Esophagus muscularis mucosa (tissue), 4 donors: Measurements from ENCODE around the gene ALX3. TPM values are rescaled to one million over a fixed set of nuclear protein-coding genes. Genes with fewer than 3 reads are reported as not detected.
A peak's percentile ranks its signal among the peaks of the same experiment; 100 is the strongest.

ENCODE experiments used
- DNase-seq: peaks from one replicate; pipeline ENCODE4 v3.0.0-alpha.2; 2017; ENCODE audit errors: extremely low spot score
- H3K27ac ChIP-seq, 4 donors: fragments of 200-600 bp; sonication (generic); replicated peaks in 1 of 4; 1 replicate in 3 of 4; 2 replicates in 1 of 4; pipeline ENCODE4 v1.5.1; 2016 to 2019; ENCODE audit warnings: mild to moderate bottlenecking in 1 of 4
- H3K27me3 ChIP-seq, 4 donors: fragments of 200-600 bp; sonication (generic); one replicate each; pipeline versions ENCODE4 v1.5.1 to v1.6.0; 2016 to 2019
- H3K36me3 ChIP-seq, 4 donors: fragments of 200-600 bp; sonication (generic); one replicate each; pipeline ENCODE4 v1.5.1; 2016 to 2019
- H3K4me1 ChIP-seq, 4 donors: fragments of 200-600 bp; sonication (generic); one replicate each; pipeline ENCODE4 v1.5.1; 2016 to 2019
- H3K4me3 ChIP-seq, 4 donors: fragments of 200-600 bp; sonication (generic); 1 replicate in 2 of 4; 2 replicates in 2 of 4; pipeline ENCODE4 v1.5.1; 2016 to 2019; ENCODE audit warnings: mild to moderate bottlenecking in 4 of 4, moderate library complexity in 1 of 4
- H3K9me3 ChIP-seq, 4 donors: fragments of 200-600 bp; sonication (generic); 1 replicate in 3 of 4; 2 replicates in 1 of 4; pipeline ENCODE4 v1.5.1; 2016 to 2019
- CTCF ChIP-seq, 3 experiments: fragments of 200-600 bp in 2 of 3; fragments of 450-650 bp in 1 of 3; sonication (generic) in 2 of 3; IDR thresholded peaks; one replicate each; pipeline ENCODE4 v1.5.1; 2017 to 2019; ENCODE audit warnings: antibody characterized with exemption in 3 of 3, mild to moderate bottlenecking in 2 of 3, moderate library complexity in 1 of 3
- EP300 ChIP-seq: sonication (generic); formaldehyde crosslinking; IDR thresholded peaks from one replicate; pipeline ENCODE4 v1.6.1; 2017; ENCODE audit warnings: antibody characterized with exemption
- POLR2A ChIP-seq: fragments of 450-650 bp; IDR thresholded peaks from one replicate; pipeline ENCODE4 v1.6.1; 2017; ENCODE audit warnings: antibody characterized with exemption, moderate library complexity, mild to moderate bottlenecking, low read depth
- POLR2AphosphoS5 ChIP-seq, 2 donors: sonication (generic); formaldehyde crosslinking; IDR thresholded peaks; one replicate each; pipeline ENCODE4 v1.6.1; 2017; ENCODE audit warnings: antibody characterized with exemption in 2 of 2
- WGBS: methylation state at CpG from one replicate; pipeline ENCODE4 v1.1.5; 2018; 5-methylcytosine and 5-hydroxymethylcytosine counted together
- intact Hi-C: fragments of 100-400 bp; cut with DNase I; formaldehyde crosslinking; loops from one replicate; pipeline ENCODE4 v1.15.1; 2023
- total RNA-seq, 4 donors: library from RNA; depleted of rRNA; stranded (reverse); fragments of >200 nt; gene quantifications; one replicate each; pipeline versions ENCODE4 v1.1.0 to v1.2.1, GENCODE V29; 2016

Gene ALX3
- total RNA-seq, 4 donors from 2014 or later: not detected

GRCh38 chr1:110070282-110070669, 196 bp downstream of the ALX3 start:
- DNase-seq: no peak
- Histone ChIP-seq H3K4me1 (peaks cover 21 to 36% (median 35%) of the 10 kb centered on the region in 4 donors), H3K4me3 (peak overlapping the region; percentile 29 to 41 (median 38)), H3K36me3 (no peaks in the 10 kb centered on the region), H3K9me3 (no peaks in the 10 kb centered on the region), H3K27ac (no peak overlapping the region), H3K27me3 (peaks cover 8 to 87% (median 49%) of the 10 kb centered on the region in 4 donors)
- intact Hi-C loops: no loop called here
- WGBS: 11% methylated on average over 12 of the region's 52 CpGs
- no peak for TF ChIP-seq POLR2A
- no peak for TF ChIP-seq CTCF (IDR thresholded peaks at IDR 0.05)
- no peak for TF ChIP-seq POLR2AphosphoS5 (IDR thresholded peaks at IDR 0.05)
- no peak for TF ChIP-seq EP300

GRCh38 chr1:110069404-110070281, 829 bp downstream of the ALX3 start:
- peak overlapping the region; percentile 29 to 41 (median 38) for H3K4me3 ChIP-seq
- no peak for TF ChIP-seq CTCF (IDR thresholded peaks at IDR 0.05)
- no peak for TF ChIP-seq EP300
- no peak for TF ChIP-seq POLR2A
- no peak for TF ChIP-seq POLR2AphosphoS5 (IDR thresholded peaks at IDR 0.05)
- H3K36me3 ChIP-seq: no peaks in the 10 kb centered on the region
- H3K27ac ChIP-seq: no peak overlapping the region
- no peak for DNase-seq
- H3K27me3 ChIP-seq: peaks cover 8 to 82% (median 49%) of the 10 kb centered on the region in 4 donors
- intact Hi-C loops: no loop called here
- 30% methylated on average over 25 of the region's 64 CpGs for WGBS
- H3K4me1 ChIP-seq: peaks cover 21 to 36% (median 35%) of the 10 kb centered on the region in 4 donors
- no peaks in the 10 kb centered on the region for H3K9me3 ChIP-seq

GRCh38 chr1:110068646-110069403, 1.6 kb downstream of the ALX3 start:
- no peaks in the 10 kb centered on the region for H3K9me3 ChIP-seq
- 12% methylated on average over 60 of the region's 68 CpGs for WGBS
- H3K4me3 ChIP-seq: peak overlapping the region in 2 of 4 donors; percentile 3 to 14
- no peak overlapping the region for H3K27ac ChIP-seq
- H3K4me1 ChIP-seq: peaks cover 21 to 36% (median 35%) of the 10 kb centered on the region in 4 donors
- TF ChIP-seq CTCF (IDR thresholded peaks at IDR 0.05): no peak
- peak; percentile 21 to 70 for TF ChIP-seq POLR2AphosphoS5 (IDR thresholded peaks at IDR 0.05)
- no peak for DNase-seq
- peaks cover 8 to 80% (median 49%) of the 10 kb centered on the region in 4 donors for H3K27me3 ChIP-seq
- intact Hi-C loops: no loop called here
- H3K36me3 ChIP-seq: no peaks in the 10 kb centered on the region

GRCh38 chr1:110067893-110068645, 2.4 kb downstream of the ALX3 start:
- H3K4me3 ChIP-seq: peak overlapping the region in 3 of 4 donors; percentile 10 to 19 (median 14)
- 17% methylated on average over 55 of the region's 68 CpGs for WGBS
- TF ChIP-seq POLR2A (no peak), POLR2AphosphoS5 (IDR thresholded peaks at IDR 0.05) (no peak), EP300 (no peak), CTCF (IDR thresholded peaks at IDR 0.05) (no peak)
- peaks cover 8 to 72% (median 49%) of the 10 kb centered on the region in 4 donors for H3K27me3 ChIP-seq
- DNase-seq: no peak
- intact Hi-C loops: no loop called here
- no peak overlapping the region for H3K27ac ChIP-seq
- H3K4me1 ChIP-seq: peaks cover 23 to 36% (median 35%) of the 10 kb centered on the region in 4 donors
- no peaks in the 10 kb centered on the region for H3K9me3 ChIP-seq
- no peaks in the 10 kb centered on the region for H3K36me3 ChIP-seq
